Fibroblast of pulmonary artery (primary cell): ENCODE results near the gene DLGAP1.
A peak's percentile ranks its signal among the peaks of the same experiment; 100 is the strongest.

ENCODE experiments used
- DNase-seq: peaks from one replicate; pipeline ENCODE4 v3.0.0-alpha.2; 2010; ENCODE audit warnings: low read depth
- H3K4me3 ChIP-seq: replicated peaks from 2 replicates; pipeline ENCODE4 v1.5.1; 2011; ENCODE audit warnings: low read depth, mild to moderate bottlenecking, control low read depth, low read length, moderate library complexity
- TF ChIP-seq, protein P1 (sequence below): IDR thresholded peaks from 2 replicates; pipeline ENCODE4 v1.5.1; 2011; ENCODE audit warnings: mild to moderate bottlenecking, control low read depth, low read length, inconsistent platforms; ENCODE audit errors: missing control alignments

DLGAP1 gene

DNA sequence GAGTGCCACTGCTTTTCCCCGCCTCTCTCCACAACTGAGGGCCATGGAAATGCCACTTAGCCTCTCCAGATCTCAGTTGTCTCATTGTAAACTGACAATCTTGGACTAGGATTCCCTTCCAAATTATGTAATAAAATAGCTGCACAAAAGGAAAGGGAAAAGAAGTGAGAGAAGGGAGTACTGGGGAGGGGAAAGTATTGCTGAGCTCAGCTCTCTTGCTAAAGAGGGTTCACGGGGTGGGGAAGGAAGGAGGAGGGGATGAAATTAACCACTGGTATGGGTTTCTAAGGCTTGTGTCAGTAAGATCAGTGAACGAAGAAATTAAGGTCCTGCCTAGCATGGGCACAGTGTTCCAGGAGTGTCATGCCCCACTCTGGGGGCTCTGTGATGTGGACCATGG lies 587.9 kb downstream of the DLGAP1 start:
- H3K4me3 ChIP-seq, result no peak overlapping the region
- DNase-seq, result no peak
- TF ChIP-seq, protein P1, sequence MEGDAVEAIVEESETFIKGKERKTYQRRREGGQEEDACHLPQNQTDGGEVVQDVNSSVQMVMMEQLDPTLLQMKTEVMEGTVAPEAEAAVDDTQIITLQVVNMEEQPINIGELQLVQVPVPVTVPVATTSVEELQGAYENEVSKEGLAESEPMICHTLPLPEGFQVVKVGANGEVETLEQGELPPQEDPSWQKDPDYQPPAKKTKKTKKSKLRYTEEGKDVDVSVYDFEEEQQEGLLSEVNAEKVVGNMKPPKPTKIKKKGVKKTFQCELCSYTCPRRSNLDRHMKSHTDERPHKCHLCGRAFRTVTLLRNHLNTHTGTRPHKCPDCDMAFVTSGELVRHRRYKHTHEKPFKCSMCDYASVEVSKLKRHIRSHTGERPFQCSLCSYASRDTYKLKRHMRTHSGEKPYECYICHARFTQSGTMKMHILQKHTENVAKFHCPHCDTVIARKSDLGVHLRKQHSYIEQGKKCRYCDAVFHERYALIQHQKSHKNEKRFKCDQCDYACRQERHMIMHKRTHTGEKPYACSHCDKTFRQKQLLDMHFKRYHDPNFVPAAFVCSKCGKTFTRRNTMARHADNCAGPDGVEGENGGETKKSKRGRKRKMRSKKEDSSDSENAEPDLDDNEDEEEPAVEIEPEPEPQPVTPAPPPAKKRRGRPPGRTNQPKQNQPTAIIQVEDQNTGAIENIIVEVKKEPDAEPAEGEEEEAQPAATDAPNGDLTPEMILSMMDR, result no peak

DNA sequence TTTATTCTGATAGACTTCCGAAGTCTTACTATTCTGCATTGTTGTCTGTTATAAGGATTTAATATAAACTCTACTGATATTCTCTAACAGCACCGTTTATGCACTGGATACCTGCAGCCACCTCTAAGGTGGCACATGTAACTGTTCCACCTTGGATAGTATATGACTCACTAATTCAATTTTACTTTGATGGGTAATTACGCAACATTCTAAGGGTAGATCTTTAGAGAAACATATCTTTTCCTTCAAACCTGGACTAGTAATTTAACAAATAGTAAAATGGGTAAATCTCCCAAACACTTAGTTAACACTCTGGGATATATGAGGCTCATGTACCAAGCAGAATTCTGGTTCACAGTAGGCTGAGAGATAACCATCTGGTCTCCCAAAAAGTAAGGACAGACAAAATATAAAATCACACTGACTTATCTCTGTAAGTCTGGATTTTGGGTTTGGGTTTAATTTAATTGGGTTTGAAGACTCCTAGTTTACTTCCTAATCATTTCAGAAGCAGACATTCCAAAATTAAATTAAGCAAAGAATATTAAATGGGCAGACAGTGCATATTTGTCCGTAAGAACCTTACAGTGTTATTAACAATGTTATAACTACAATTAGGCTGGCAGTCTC lies 590.3 kb downstream of the DLGAP1 start:
- TF ChIP-seq, protein P1, result no peak
- DNase-seq, result no peak

DNA sequence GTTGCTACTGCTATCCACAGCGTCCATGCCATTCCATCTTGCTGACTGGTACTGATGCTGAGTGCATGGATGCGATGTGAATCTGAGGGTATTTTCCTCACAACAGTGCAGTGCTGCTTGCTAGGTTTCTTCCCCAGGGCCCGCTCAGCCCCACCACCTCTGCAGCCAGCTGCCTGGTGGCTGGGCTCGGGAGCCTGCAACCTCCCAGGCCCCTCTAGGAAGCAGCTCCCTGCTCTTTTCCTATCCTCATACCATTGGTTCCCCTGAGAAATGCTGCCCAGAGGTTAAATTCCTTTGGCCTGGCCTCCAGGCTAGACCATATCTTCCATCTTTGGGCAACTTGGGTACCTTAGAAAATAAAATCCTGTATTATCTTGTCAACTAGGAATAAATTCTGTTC lies 591.5 kb downstream of the DLGAP1 start:
- TF ChIP-seq, protein P1, result no peak
- DNase-seq, result no peak
- H3K4me3 ChIP-seq, result no peak overlapping the region

More for the DNA sequence above, 590.3 kb downstream of the DLGAP1 start:
- no peak overlapping the region for H3K4me3 ChIP-seq

DNA sequence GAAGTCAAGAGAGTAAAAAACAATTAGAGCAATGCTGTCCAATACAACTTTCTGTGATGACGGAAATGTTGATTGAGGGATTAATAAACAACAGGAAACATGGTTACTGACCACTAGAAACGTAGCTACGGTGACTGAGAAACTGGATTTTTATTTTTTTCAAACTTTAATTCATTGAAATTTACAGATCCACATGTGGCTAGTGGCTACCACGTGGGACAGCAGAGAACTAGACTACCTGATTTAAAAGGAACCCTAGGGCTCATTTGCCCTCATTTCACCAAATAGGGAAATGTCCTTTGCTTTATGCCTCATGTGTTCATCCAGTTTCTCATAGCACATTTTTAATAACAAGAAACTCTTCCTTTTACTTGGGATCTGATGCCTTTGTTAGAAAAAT lies 592.1 kb downstream of the DLGAP1 start:
- TF ChIP-seq, protein P1, result no peak
- no peak for DNase-seq
- no peak overlapping the region for H3K4me3 ChIP-seq

DNA sequence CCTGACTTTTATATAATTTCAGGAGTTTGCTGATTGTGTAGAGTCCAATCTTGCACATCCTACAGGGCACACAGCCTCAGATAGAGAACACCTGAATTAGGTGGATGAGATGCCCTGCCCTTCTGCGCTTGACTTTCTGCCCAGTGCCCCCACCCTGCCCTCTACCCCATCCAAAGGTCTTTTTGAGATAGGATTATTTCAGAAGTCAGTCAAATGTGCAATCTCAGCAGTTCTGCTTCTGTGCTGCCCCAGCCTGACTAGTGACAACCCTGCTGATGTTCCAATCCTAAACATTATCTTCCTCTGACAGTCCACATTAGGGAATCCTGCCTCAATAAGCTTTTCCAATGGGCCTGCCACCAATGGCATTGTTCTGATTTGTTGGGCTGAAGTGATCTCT lies 593.6 kb downstream of the DLGAP1 start:
- no peak for DNase-seq
- TF ChIP-seq, protein P1, result no peak
- H3K4me3 ChIP-seq, result no peak overlapping the region

DNA sequence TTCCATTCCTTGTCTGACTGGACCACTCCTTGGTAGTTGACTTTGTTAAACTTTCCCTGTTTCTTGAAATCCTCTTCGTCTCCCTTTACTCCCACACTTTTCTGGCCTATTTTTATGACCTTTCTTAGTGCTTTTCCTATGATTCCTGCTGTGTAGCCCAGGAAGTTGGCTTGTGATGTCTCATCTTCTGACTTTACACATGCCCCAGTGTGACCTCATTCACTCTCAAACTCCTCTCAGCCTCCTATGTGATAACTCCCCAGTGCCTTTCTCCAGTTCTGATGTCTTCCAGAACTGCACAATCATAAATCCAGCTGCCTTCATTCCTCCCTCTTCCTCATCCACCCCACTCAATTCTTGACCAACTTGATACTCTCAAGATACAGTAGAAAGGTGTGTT lies 597.6 kb downstream of the DLGAP1 start:
- TF ChIP-seq, protein P1, result no peak
- peak; percentile 28 for DNase-seq
- no peak overlapping the region for H3K4me3 ChIP-seq

DNA sequence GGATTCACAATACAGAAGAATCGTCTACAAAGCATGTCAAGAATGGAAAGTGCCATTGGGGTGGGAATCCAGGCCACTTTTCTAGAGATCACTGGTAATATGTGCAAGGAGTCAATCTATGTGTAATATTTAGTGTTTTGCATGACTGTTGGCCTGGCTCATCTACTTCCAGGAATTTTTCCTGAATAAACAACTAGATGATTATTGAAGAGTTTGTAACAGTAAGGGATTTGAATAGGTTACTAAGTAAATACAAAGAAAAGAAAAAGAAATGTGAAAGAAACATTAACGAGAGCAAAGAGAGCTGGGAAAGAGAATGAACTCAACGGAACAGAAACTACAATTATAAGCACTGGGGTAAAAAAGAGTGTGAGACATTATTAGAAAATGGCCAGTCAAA lies 599.1 kb downstream of the DLGAP1 start:
- no peak for DNase-seq
- TF ChIP-seq, protein P1, result no peak
- H3K4me3 ChIP-seq, result no peak overlapping the region
